ENCODE data around the gene PDXP.

The PDXP gene

GRCh38 chr22:37661160-37661924, 2.8 kb downstream of the PDXP start (continued):
- TF ChIP-seq TSHZ1 (tag by site-specific recombination; IDR thresholded peaks at IDR 0.05; ENCODE audit: borderline replicate concordance) (no peak; the same call in 1 of the 2 replicates), TRIM28 (IDR thresholded peaks at IDR 0.05; ENCODE audit: borderline replicate concordance, low read length) (peak; percentile 84; the same call in 1 of the 2 replicates), ZNF768 (tag by site-specific recombination; IDR thresholded peaks at IDR 0.05) (no peak), ZNF600 (tag by site-specific recombination; IDR thresholded peaks at IDR 0.05) (peak; percentile 92), ZNF521 (tag by site-specific recombination; IDR thresholded peaks at IDR 0.05) (no peak), GLIS2 (tag by site-specific recombination; IDR thresholded peaks at IDR 0.05) (peak; percentile 77), ZNF660 (tag by site-specific recombination; IDR thresholded peaks at IDR 0.05) (0 out of 2 replicates have a peak, but pooled peaks have one; percentile 11), FEZF1 (tag by site-specific recombination; IDR thresholded peaks at IDR 0.05) (peak; percentile 70), ZNF639 (tag by site-specific recombination; IDR thresholded peaks at IDR 0.05) (0 out of 2 replicates have a peak, but pooled peaks have one; percentile 25), ZNF580 (tag by site-specific recombination; IDR thresholded peaks at IDR 0.05) (no peak), MEIS1 (CRISPR knock-in tag; IDR thresholded peaks at IDR 0.05; ENCODE audit: borderline replicate concordance) (no peak), SP3 (tag by site-specific recombination; IDR thresholded peaks at IDR 0.05) (peak; percentile 25; the same call in 1 of the 2 replicates), ZNF76 (tag by site-specific recombination; IDR thresholded peaks at IDR 0.05; ENCODE audit: borderline replicate concordance, low read depth) (peak; percentile 69; the same call in 1 of the 2 replicates), ELK4 (IDR thresholded peaks at IDR 0.05; ENCODE audit: borderline replicate concordance, low read depth, low read length) (no peak), BCL11B (tag by site-specific recombination; IDR thresholded peaks at IDR 0.05; ENCODE audit: low read depth) (no peak), HIC1 (tag by site-specific recombination; IDR thresholded peaks at IDR 0.05) (peak; percentile 83; the same call in 1 of the 2 replicates), ZNF610 (tag by site-specific recombination; IDR thresholded peaks at IDR 0.05; ENCODE audit: borderline replicate concordance) (peak; percentile 90; the same call in 1 of the 2 replicates), ZNF513 (tag by site-specific recombination; IDR thresholded peaks at IDR 0.05) (no peak), ZNF473 (tag by site-specific recombination; IDR thresholded peaks at IDR 0.05) (no peak), ZNF26 (tag by site-specific recombination; IDR thresholded peaks at IDR 0.05) (no peak), ZNF398 (tag by site-specific recombination; IDR thresholded peaks at IDR 0.05) (peak; percentile 48; the same call in 1 of the 2 replicates), ZNF792 (tag by site-specific recombination; IDR thresholded peaks at IDR 0.05) (no peak), GLI2 (tag by site-specific recombination; IDR thresholded peaks at IDR 0.05; ENCODE audit: borderline replicate concordance, low read depth) (no peak; the same call in 1 of the 2 replicates), ZNF777 (tag by site-specific recombination; IDR thresholded peaks at IDR 0.05; ENCODE audit: borderline replicate concordance) (no peak), ZNF37A (tag by site-specific recombination; IDR thresholded peaks at IDR 0.05) (no peak)

Measured in HEK293 (cell line).